Adipocyte (in vitro differentiated cells): Measurements from ENCODE around the gene TMED4.

Source experiments
- DNase-seq: peaks from one replicate; pipeline ENCODE4 v3.0.0-alpha.2; 2015; ENCODE audit warnings: low read depth
- H3K27me3 ChIP-seq: replicated peaks from 2 replicates; pipeline ENCODE4 v1.7.0; 2013; ENCODE audit warnings: mild to moderate bottlenecking, low read length, moderate library complexity; ENCODE audit not compliant: control insufficient read depth, insufficient read depth
- H3K36me3 ChIP-seq: 2 replicates; pipeline ENCODE4 v1.7.0; 2013; ENCODE audit warnings: low read length, mild to moderate bottlenecking, moderate library complexity; ENCODE audit not compliant: control insufficient read depth, insufficient read depth, severe bottlenecking
- H3K4me1 ChIP-seq: 2 replicates; pipeline ENCODE4 v1.7.0; 2013; ENCODE audit warnings: mild to moderate bottlenecking, low read length, moderate library complexity; ENCODE audit not compliant: control insufficient read depth, insufficient read depth
- H3K4me3 ChIP-seq: 2 replicates; pipeline ENCODE4 v1.7.0; 2013; ENCODE audit warnings: mild to moderate bottlenecking, low read length, moderate library complexity
- H3K9ac ChIP-seq: 2 replicates; pipeline ENCODE4 v1.7.0; 2013; ENCODE audit warnings: mild to moderate bottlenecking, low read length, moderate library complexity
- H3K9me3 ChIP-seq: 2 replicates; pipeline ENCODE4 v1.7.0; 2013; ENCODE audit warnings: mild to moderate bottlenecking, low read length, moderate library complexity; ENCODE audit not compliant: control insufficient read depth

Gene TMED4

GRCh38 chr7:44581879-44582603 is at the start of gene TMED4:
Gene TMED4, minus strand, starts transcription at chr7:44582231. Its CDS starts 25 bp downstream, at chr7:44582206.
- Histone ChIP-seq H3K9ac (peak within 1 kb of the TSS; percentile 96), H3K4me3 (peak within 1 kb of the TSS; percentile 95), H3K9me3 (no peaks in the 10 kb centered on the region), H3K4me1 (peaks cover 13% of the 10 kb centered on the region), H3K27me3 (no peaks in the 10 kb centered on the region), H3K36me3 (peaks cover 22% of the 10 kb centered on the region)
- peak; percentile 99 for DNase-seq

DNA sequence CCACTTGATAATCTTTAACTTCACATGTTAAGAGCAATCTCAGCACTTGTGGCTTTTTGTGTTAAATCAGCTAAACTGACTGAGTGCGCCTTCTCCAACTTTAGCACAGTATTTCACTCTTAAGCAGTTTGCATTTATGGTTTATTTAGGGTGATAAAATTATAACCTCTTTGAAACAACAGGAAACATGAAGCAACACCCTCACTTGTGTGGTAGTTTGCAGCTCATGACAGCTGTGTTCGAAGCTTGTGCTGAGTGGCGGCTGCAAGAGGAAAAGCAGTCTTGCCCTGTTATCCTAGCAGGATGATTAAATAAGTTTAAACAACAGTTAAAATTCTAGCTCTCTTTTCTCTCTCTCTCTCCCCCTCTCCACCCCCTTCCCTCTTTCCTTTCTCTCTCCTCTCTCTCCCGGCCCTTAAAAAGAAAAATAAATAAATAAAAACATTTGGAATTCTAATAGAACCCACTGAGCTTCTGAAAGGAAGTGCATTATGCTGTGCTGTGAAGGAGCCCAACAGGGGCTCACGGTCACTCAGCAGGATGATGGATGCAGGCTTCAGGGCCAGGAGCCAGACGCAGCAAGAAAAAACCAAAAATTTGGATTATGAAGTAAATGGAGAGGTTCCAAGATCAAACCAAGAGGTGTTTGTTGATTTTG is 49.6 kb upstream of the TMED4 start:
- Histone ChIP-seq H3K9me3 (no peaks in the 10 kb centered on the region), H3K4me3 (no peak overlapping the region), H3K27me3 (no peaks in the 10 kb centered on the region), H3K4me1 (peaks cover 18% of the 10 kb centered on the region), H3K9ac (no peak overlapping the region), H3K36me3 (peaks cover 5% of the 10 kb centered on the region)
- DNase-seq = no peak

DNA sequence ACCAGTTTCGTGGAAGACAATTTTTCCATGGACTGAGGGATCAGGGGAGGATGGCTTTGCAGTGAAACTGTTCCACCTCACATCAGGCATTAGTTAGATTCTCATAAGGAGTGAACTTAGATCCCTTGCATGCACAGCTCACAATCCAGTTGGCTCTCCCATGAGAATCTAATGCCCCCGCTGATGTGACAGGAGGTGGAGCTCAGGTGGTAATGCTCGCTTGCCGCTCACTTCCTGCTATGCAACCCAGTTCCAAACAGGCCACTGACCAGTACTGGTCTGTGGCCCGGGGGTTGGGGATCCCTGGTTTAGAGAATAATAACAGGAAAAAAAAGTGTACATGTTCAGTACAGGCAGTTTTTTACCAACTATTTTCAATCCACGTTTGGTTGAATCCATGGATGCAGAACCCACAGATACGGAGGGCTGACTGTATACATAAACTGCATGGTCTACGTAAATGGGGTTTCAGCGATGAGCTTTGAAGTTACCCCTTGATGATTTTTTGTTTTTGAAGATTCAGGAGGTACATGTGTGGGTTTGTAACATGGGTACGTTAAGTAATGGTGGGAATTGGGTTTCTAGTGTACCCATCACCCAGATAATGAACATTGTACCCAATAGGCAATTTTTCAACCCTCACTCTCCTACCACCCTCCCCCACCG is 48.9 kb upstream of the TMED4 start:
- H3K4me3 ChIP-seq = no peak overlapping the region
- DNase-seq = no peak
- H3K4me1 ChIP-seq = peaks cover 18% of the 10 kb centered on the region
- H3K9ac ChIP-seq = no peak overlapping the region
- no peaks in the 10 kb centered on the region for H3K9me3 ChIP-seq
- peaks cover 11% of the 10 kb centered on the region for H3K36me3 ChIP-seq
- H3K27me3 ChIP-seq = no peaks in the 10 kb centered on the region

DNA sequence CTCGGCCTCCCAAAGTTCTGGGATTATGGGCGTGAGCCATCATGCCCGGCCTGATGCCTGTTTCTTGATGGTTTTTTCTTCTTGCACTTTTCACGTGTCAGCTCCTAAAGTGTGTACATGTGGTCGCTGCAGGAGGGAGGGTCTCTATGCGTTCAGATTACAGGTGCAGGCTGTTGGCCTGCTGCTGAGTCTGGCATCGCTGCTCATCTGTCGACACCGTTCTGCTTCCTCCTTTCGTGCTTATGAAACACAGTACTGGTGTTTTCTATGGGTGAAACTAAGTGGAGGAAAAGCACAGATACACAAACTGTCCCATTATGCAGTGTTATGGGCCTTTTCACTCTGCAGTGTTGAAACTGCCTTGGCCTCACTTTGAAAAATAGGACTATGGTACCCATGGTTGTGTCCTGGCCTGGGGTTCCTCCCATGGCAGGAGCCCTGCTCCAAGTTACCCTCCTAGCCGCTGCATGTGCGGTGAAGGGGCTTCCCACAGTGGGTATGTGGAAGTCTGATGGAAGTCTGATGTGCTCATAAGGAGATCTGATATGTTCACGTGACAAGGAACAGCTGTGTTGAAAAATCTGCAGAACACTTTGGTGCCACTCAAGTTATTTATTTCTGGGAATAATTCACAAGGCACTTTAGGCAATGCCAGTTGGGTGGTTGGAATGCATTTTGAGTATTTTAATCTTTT is 47.9 kb upstream of the TMED4 start:
- H3K36me3 ChIP-seq = peaks cover 20% of the 10 kb centered on the region
- H3K4me1 ChIP-seq = peaks cover 18% of the 10 kb centered on the region
- no peaks in the 10 kb centered on the region for H3K9me3 ChIP-seq
- no peak overlapping the region for H3K4me3 ChIP-seq
- H3K27me3 ChIP-seq = no peaks in the 10 kb centered on the region
- DNase-seq = no peak
- no peak overlapping the region for H3K9ac ChIP-seq

DNA sequence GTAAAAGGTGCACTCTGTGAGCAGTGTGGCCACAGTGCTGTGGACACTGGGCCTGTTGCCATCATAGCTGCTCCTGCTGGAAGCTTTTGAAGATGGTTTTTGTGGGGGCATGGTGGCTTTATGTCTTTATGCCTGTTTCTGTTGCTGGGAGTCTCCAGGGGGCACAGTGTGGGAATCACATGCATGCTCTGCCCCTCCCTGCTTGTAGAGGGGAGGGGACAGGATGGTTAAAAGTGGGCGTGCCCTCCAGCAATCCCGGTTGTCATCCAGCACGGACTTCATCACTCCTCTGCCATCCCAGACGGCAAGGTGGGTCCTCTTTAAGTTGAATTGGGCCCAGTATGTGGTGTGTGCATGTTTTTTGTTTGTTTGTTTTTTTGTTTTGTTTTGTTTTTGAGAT is 44.6 kb upstream of the TMED4 start:
- Histone ChIP-seq H3K4me1 (peaks cover 10% of the 10 kb centered on the region), H3K9me3 (no peaks in the 10 kb centered on the region), H3K27me3 (no peaks in the 10 kb centered on the region), H3K9ac (no peak overlapping the region), H3K36me3 (peaks cover 28% of the 10 kb centered on the region), H3K4me3 (no peak overlapping the region)
- no peak for DNase-seq

- Histone ChIP-seq H3K27me3 (no peaks in the 10 kb centered on the region), H3K4me1 (peaks cover 14% of the 10 kb centered on the region), H3K9ac (no peak overlapping the region), H3K36me3 (peaks cover 28% of the 10 kb centered on the region), H3K4me3 (no peak overlapping the region), H3K9me3 (no peaks in the 10 kb centered on the region)
- no peak for DNase-seq
These were observed 43.8 kb upstream of the TMED4 start for GRCh38 chr7:44625526-44626471.

- Histone ChIP-seq H3K4me1 (peaks cover 14% of the 10 kb centered on the region), H3K9ac (no peak overlapping the region), H3K9me3 (no peaks in the 10 kb centered on the region), H3K4me3 (no peak overlapping the region), H3K36me3 (peaks cover 28% of the 10 kb centered on the region), H3K27me3 (no peaks in the 10 kb centered on the region)
- no peak for DNase-seq
These were observed 42.3 kb upstream of the TMED4 start for GRCh38 chr7:44624318-44624717.

GRCh38 chr7:44622342-44623151 is 40.5 kb upstream of the TMED4 start:
- no peak for DNase-seq
- no peaks in the 10 kb centered on the region for H3K27me3 ChIP-seq
- H3K9me3 ChIP-seq = no peaks in the 10 kb centered on the region
- H3K4me1 ChIP-seq = peaks cover 21% of the 10 kb centered on the region
- H3K9ac ChIP-seq = no peak overlapping the region
- no peak overlapping the region for H3K4me3 ChIP-seq
- peaks cover 25% of the 10 kb centered on the region for H3K36me3 ChIP-seq

- peaks cover 25% of the 10 kb centered on the region for H3K4me1 ChIP-seq
- H3K27me3 ChIP-seq = no peaks in the 10 kb centered on the region
- no peak for DNase-seq
- no peak overlapping the region for H3K4me3 ChIP-seq
- no peaks in the 10 kb centered on the region for H3K9me3 ChIP-seq
- H3K36me3 ChIP-seq = peaks cover 24% of the 10 kb centered on the region
- no peak overlapping the region for H3K9ac ChIP-seq
These were observed 39.7 kb upstream of the TMED4 start for GRCh38 chr7:44621750-44622103.
